ENCODE data around the gene C19orf53. TPM values are rescaled to one million over a fixed set of nuclear protein-coding genes. Genes with fewer than 3 reads are reported as not detected.

Gene C19orf53
- total RNA-seq, 1 donor from 2014 or later, result 40.6 TPM

DNA sequence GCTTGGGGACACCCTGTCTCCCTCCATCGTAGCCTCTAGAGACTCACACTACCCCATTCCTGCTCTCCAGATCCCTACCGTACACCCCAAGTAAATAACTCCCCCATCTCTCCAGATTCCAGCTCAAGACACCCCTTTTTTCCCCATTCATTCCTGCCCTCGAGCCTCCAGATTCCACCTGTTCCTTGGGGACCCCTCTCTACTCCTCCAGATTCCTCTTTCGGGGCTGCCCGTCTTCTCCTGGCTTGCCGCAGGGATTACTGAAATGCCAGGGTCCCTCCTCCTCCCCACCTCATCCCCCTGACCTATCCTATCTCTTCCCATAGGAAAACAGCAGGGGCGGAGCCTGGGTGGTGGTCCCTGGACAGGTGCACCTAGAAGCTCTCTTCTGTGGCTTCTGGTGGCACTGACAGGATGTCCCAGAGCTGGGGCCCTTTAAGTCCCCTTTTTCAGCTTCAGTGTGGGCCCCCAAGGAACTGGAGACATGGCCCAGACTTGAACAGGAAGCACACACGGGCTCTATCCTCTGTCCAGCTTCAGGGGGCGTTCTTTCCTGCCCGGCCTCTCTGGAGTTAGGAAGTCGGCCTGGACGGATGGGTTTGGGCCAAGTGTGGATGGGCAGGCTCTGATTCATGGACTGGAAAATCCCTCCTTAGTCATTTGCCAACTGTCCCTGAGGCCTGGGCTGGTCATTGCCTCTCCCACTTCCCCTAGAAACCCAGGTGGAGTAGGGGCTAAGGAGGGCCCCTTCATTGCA, 22.2 kb downstream of the C19orf53 start:
- DNase-seq, result no peak

GRCh38 chr19:13797058-13797440, 22.8 kb downstream of the C19orf53 start:
- no peak for DNase-seq

- DNase-seq, result no peak
Measured at GRCh38 chr19:13797870-13798269, 23.6 kb downstream of the C19orf53 start.

- DNase-seq, result no peak
Measured at GRCh38 chr19:13799669-13800068, 25.4 kb downstream of the C19orf53 start.

- no peak for DNase-seq
Measured at GRCh38 chr19:13803038-13803437, 28.8 kb downstream of the C19orf53 start.

DNA sequence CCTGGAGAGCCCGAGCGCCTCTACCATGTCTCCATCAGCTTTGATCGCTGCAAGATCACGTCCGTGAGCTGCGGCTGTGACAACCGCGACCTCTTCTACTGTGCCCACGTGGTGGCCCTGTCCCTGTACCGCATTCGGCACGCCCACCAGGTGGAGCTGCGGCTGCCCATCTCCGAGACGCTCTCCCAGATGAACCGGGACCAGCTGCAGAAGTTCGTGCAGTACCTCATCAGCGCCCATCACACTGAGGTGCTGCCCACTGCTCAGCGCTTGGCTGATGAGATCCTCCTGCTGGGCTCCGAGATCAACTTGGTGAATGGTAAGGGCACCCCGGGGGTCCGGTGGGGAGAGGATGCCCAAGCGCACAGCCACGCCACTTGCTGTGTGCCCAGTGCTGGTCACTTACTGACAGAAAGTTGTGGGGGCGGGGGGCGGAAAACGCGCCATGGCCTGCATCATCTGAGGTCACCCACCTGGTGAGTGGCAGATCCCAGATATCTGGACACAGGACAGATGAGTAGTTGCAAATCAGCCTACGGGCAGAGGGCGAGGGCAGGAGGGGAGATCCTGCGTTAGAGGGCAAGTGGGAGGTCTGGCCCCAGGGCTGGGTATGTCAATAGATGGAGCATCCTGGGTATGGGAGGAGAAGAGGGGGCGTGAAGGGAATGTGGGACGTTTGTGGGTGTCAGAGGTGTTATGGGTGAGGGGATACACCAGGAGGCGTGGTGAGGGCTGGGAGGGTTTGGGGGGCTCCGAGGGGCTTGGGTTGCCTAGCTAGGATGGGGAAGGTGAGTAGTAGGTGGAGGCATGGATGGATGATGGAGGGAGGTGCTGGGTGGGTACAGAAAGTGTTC, 30.8 kb downstream of the C19orf53 start:
- DNase-seq, result no peak

GRCh38 chr19:13806728-13807127, 32.5 kb downstream of the C19orf53 start:
- no peak for DNase-seq

DNA sequence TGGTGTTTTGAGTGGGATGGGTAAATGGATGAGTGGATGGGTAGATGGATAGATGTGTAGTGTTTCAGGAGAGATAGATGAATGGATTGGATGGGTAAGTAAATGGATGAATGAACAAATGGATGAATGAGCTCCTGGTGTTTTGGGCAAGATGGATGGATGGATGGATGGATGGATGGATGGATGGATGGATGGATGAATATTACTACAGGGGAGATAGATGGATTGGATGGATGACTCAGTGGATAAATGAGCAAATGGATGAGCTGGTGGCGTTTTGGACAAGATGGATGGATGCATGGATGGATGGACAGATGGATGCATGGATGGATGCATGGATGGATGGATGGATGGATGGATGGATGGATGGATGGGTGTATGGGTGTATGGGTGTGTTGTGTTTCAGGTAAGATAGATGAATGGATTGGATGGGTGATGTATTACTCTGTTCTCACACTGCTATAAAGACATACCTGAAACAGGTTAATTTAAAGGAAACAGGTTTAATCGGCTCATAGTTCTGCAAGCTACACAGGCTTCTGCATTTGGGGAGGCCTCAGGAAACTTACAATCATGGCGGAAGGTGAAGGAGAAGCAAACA, 33.3 kb downstream of the C19orf53 start:
- no peak for DNase-seq

DNA sequence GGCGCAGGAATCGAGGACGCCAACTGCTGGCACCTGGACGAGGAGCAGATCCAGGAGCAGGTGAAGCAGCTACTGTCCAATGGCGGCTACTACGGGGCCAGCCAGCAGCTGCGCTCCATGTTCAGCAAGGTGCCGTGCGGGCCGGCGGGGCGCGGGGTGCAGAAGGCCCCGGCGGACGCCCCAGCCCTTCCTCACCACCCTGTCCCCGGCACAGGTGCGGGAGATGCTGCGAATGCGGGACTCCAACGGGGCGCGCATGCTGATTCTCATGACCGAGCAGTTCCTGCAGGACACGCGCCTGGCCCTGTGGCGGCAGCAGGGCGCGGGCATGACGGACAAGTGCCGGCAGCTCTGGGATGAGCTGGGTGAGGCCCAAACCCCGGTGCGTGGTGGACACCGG, 34.6 kb downstream of the C19orf53 start:
- no peak for DNase-seq

DNA sequence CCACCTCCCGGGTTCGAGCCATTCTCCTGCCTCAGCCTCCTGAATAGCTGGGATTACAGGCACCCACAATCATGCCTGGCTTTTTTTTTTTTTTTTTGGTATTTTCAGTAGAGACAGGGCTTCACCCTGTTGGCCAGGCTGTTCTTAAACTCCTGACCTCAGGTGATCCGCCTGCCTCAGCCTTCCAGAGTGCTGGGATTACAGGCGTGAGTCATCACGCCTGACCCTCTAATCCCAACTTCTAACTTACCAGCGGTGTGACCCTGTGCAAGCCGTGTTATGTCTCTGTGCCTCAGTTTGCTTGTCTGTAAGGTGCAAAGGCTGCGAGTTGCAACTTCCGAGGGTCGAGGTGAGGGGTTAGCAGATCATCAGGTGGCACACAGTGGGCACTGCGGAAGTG, 38.3 kb downstream of the C19orf53 start:
- no peak for DNase-seq

GRCh38 chr19:13813147-13813546, 38.9 kb downstream of the C19orf53 start:
- DNase-seq, result no peak

- DNase-seq, result no peak
Measured at GRCh38 chr19:13814550-13814949, 40.3 kb downstream of the C19orf53 start.

- no peak for DNase-seq
Measured at GRCh38 chr19:13817018-13817614, 42.9 kb downstream of the C19orf53 start.

- DNase-seq, result no peak
Measured at GRCh38 chr19:13817615-13818371, 43.5 kb downstream of the C19orf53 start.

DNA sequence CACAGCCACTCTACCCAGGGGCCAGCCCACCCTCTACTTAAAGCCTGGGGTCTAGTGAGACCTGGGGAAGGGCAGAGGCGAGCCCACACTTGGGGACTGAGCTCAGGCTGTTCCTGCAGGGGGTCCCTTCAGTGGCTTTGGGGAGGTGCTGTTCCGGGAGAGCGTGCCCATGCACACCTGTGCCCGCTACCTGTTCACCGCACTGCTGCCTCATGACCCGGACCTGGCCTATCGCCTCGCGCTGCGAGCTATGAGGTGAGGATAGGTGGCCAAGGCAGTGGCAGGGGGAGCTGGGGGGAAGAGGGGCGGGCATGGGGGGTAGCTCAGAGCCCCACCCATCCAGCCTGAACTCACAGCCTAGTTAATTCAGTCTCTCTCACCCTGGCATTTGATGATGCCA, 45.0 kb downstream of the C19orf53 start:
- DNase-seq, result no peak

DNA sequence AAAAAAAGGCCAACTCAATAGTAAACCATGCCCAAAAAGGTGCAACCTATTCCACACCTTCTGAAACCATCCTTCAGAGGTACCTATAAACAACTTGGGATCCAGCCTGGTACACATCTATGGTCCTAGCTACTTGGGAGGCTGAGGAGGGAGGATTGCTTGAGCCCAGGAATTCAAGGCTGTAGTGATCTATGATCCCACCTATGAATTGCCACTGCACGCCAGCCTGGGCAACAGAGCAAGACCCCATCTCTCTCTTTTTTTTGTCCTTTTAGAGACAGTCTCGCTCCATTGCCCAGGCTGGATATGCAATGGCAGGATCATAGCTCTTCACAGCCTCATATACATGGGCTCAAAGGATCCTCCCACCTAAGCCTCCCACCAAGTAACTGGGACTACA, 47.0 kb downstream of the C19orf53 start:
- DNase-seq, result no peak

GRCh38 chr19:13823256-13823655, 49.0 kb downstream of the C19orf53 start:
- DNase-seq, result no peak

DNA sequence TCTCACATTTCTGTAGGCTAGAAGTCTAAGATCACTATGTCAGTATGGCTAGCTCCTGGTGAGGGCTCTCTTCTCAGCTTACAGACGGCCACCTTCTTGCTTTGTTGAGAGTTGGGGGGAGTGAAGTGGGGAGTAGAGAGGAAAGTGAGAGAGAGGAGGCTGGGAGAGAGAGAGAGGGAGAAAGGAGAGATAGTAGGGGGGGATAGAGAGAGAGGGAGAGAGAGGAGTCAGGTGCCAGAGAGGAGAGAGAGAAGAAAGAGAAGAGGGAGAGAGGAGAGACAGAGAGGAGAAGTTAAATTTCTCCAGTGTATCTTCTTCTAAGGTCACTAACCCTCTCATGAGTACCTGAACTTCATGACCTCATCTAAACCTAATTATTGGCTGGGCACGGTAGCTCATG, 49.6 kb downstream of the C19orf53 start:
- no peak for DNase-seq

- DNase-seq, result no peak
Measured at GRCh38 chr19:13824703-13825102, 50.4 kb downstream of the C19orf53 start.

DNA sequence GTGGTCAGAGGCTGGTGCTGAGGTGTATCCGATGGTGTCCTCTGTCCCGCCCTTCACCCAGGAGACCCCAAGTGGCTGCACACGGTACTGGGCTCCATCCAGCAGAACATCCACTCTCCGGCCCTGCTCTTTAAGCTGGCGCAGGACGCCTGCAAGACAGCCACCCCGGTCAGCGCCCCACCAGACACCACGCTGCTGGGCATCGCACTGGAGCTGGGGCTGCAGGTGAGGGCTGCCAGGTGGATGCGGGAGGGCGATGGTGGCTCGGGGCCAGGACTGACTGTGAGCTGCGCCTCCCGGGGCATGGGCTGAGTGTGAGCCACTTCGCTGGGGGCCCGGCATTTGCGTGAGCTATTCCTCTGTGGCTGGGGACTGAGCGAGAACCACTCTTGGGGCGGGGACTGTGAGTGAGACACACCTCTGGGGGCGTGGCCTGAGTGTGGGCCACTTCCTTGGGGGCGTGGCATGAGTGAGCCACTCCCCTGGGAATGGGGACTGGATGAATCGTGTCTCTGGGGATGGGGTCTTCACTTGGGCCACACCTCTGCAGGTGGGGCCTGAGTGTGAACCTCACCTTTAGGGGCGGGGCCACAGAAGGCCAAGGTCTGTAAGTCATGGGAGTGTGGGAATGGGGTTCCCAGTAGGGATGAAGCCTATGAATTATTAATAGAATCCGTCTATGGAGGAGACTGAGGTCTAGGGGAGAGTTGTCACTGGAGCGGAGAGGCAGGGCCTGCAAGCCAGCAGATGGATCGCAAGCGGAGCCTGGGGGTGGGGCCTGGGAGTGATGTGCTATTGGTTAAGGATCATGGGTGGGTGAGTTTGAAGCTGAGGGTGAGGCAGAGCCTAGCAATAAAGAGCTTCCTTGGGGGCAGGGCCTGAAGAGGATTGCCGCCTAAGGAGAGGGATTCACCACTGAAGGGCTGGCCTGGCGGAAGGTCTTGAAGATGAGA, 51.5 kb downstream of the C19orf53 start:
- DNase-seq, result no peak

All from skin of body (tissue), 2 donors.